Naive B cell (primary cell): ENCODE results near the gene DEFB124. TPM values are rescaled to one million over a fixed set of nuclear protein-coding genes. Genes with fewer than 3 reads are reported as not detected.
"Not testable (repeated sequence)": the region's sequence is repeated elsewhere in the genome, so short reads cannot be mapped to it uniquely, and the experiment has no call there.

Experiments used
- ATAC-seq, 2 donors: fragments of 150-1000 bp; cut with Tn5 transposase; 2 replicates each; pipeline ENCODE4 v1.10.0; 2021; ENCODE audit warnings: low read depth in 2 of 2, mild to moderate bottlenecking in 2 of 2, moderate library complexity in 2 of 2
- DNase-seq: peaks from one replicate; pipeline ENCODE4 v3.0.0; 2022
- H3K27ac Mint-ChIP-seq, 6 donors: one replicate each; pipeline ENCODE4 v1.8.0; 2020 to 2022; ENCODE audit warnings: mild to moderate bottlenecking in 6 of 6, mixed read lengths in 6 of 6, moderate library complexity in 5 of 6, inconsistent platforms in 2 of 6
- H3K27me3 Mint-ChIP-seq, 3 donors: one replicate each; pipeline ENCODE4 v1.8.0; 2021 to 2022; ENCODE audit warnings: mixed read lengths in 3 of 3, mild to moderate bottlenecking in 1 of 3
- H3K36me3 Mint-ChIP-seq, 2 donors: one replicate each; pipeline ENCODE4 v1.8.0; 2020 to 2022; ENCODE audit warnings: mixed read lengths in 2 of 2, inconsistent platforms in 1 of 2, mild to moderate bottlenecking in 1 of 2
- H3K4me1 Mint-ChIP-seq, 3 donors: one replicate each; pipeline ENCODE4 v1.8.0; 2020 to 2022; ENCODE audit warnings: mixed read lengths in 3 of 3, inconsistent platforms in 1 of 3, mild to moderate bottlenecking in 1 of 3, moderate library complexity in 1 of 3
- H3K4me3 Mint-ChIP-seq, 8 donors: one replicate each; pipeline ENCODE4 v1.8.0; 2020 to 2022; ENCODE audit warnings: mild to moderate bottlenecking in 8 of 8, mixed read lengths in 8 of 8, moderate library complexity in 8 of 8, inconsistent platforms in 2 of 8
- H3K9me3 Mint-ChIP-seq, 7 donors: one replicate each; pipeline ENCODE4 v1.8.0; 2020 to 2022; ENCODE audit warnings: mixed read lengths in 7 of 7, mild to moderate bottlenecking in 5 of 7, inconsistent platforms in 2 of 7, moderate library complexity in 1 of 7
- polyA plus RNA-seq, 6 donors: library from polyadenylated mRNA; unstranded; fragments of 300-500 nt; fragmentation: Illumina TruSeq; gene quantifications; one replicate each; pipeline ENCODE4 v1.2.3, GENCODE V29; 2021; ENCODE audit warnings: low read depth in 6 of 6

The DEFB124 gene
- polyA plus RNA-seq, result not detected

- Mint-ChIP-seq H3K27ac (no peak within 1 kb of the TSS), H3K36me3 (peaks cover 3 to 8% of the 10 kb centered on the region in 2 donors), H3K27me3 (peaks cover 39 to 66% (median 59%) of the 10 kb centered on the region in 3 donors), H3K9me3 (peaks cover 2 to 8% (median 5%) of the 10 kb centered on the region in 7 donors), H3K4me3 (peak within 1 kb of the TSS in 7 of 8 donors; percentile 40 to 72 (median 53)), H3K4me1 (peaks cover 23 to 30% (median 26%) of the 10 kb centered on the region in 3 donors)
- peak in 1 of 2 donors; percentile 21 for ATAC-seq
- no peak for DNase-seq
These were observed at the start of gene DEFB124, which contains the start of gene REM1 for GRCh38 chr20:31474758-31475427. TSS of gene DEFB124 (minus strand) at chr20:31475127. CDS start at chr20:31473013, 2,114 bp downstream. TSS of gene REM1 (plus strand) at chr20:31475288. CDS start at chr20:31476446, 1,158 bp downstream.

- H3K4me1 Mint-ChIP-seq, result peaks cover 13 to 36% (median 14%) of the 10 kb centered on the region in 3 donors
- no peak for ATAC-seq
- H3K9me3 Mint-ChIP-seq, result no peaks in the 10 kb centered on the region
- no peak for DNase-seq
- peak overlapping the region in 2 of 6 donors; percentile 41 to 42 for H3K27ac Mint-ChIP-seq
- H3K27me3 Mint-ChIP-seq, result no peaks in the 10 kb centered on the region
- peaks cover 7 to 10% of the 10 kb centered on the region in 2 donors for H3K36me3 Mint-ChIP-seq
- H3K4me3 Mint-ChIP-seq, result peak overlapping the region in 1 of 8 donors; percentile 35
These were observed 48.7 kb upstream of the DEFB124 start for GRCh38 chr20:31523361-31524283.

GRCh38 chr20:31522731-31523130, 47.8 kb upstream of the DEFB124 start:
- peak overlapping the region in 1 of 8 donors; percentile 16 for H3K4me3 Mint-ChIP-seq
- ATAC-seq, result no peak
- H3K4me1 Mint-ChIP-seq, result peaks cover 13 to 36% (median 14%) of the 10 kb centered on the region in 3 donors
- no peaks in the 10 kb centered on the region for H3K27me3 Mint-ChIP-seq
- no peak for DNase-seq
- peaks cover 7 to 10% of the 10 kb centered on the region in 2 donors for H3K36me3 Mint-ChIP-seq
- peak overlapping the region in 1 of 6 donors; percentile 65 for H3K27ac Mint-ChIP-seq
- no peaks in the 10 kb centered on the region for H3K9me3 Mint-ChIP-seq

- not testable (repeated sequence) for ATAC-seq, DNase-seq, H3K36me3 Mint-ChIP-seq, H3K4me3 Mint-ChIP-seq, H3K27me3 Mint-ChIP-seq, H3K9me3 Mint-ChIP-seq
- Mint-ChIP-seq H3K4me1 (peaks cover 13 to 36% (median 14%) of the 10 kb centered on the region in 3 donors), H3K27ac (peak overlapping the region in 1 of 6 donors; percentile 19)
These were observed 46.3 kb upstream of the DEFB124 start for GRCh38 chr20:31521267-31521666.

- H3K4me1 Mint-ChIP-seq, result peaks cover 8 to 28% (median 8%) of the 10 kb centered on the region in 3 donors
- H3K27ac Mint-ChIP-seq, result no peak overlapping the region
- H3K4me3 Mint-ChIP-seq, result no peak overlapping the region
- no peak for DNase-seq
- no peaks in the 10 kb centered on the region for H3K27me3 Mint-ChIP-seq
- H3K36me3 Mint-ChIP-seq, result no peaks in the 10 kb centered on the region
- ATAC-seq, result no peak
- no peaks in the 10 kb centered on the region for H3K9me3 Mint-ChIP-seq
These were observed 42.4 kb upstream of the DEFB124 start for GRCh38 chr20:31517373-31517772.

- H3K4me1 Mint-ChIP-seq, result peaks cover 8 to 24% (median 8%) of the 10 kb centered on the region in 3 donors
- H3K4me3 Mint-ChIP-seq, result no peak overlapping the region
- ATAC-seq (no peak), DNase-seq (no peak)
- H3K9me3 Mint-ChIP-seq, result no peaks in the 10 kb centered on the region
- H3K27me3 Mint-ChIP-seq, result no peaks in the 10 kb centered on the region
- H3K36me3 Mint-ChIP-seq, result no peaks in the 10 kb centered on the region
- H3K27ac Mint-ChIP-seq, result no peak overlapping the region
These were observed 41.7 kb upstream of the DEFB124 start for GRCh38 chr20:31516651-31517050.

GRCh38 chr20:31516166-31516565, 41.2 kb upstream of the DEFB124 start:
- H3K9me3 Mint-ChIP-seq, result no peaks in the 10 kb centered on the region
- ATAC-seq (no peak), DNase-seq (no peak)
- peaks cover 8 to 22% (median 8%) of the 10 kb centered on the region in 3 donors for H3K4me1 Mint-ChIP-seq
- H3K27ac Mint-ChIP-seq, result no peak overlapping the region
- H3K36me3 Mint-ChIP-seq, result no peaks in the 10 kb centered on the region
- no peaks in the 10 kb centered on the region for H3K27me3 Mint-ChIP-seq
- no peak overlapping the region for H3K4me3 Mint-ChIP-seq

- ATAC-seq, result no peak
- H3K4me1 Mint-ChIP-seq, result peaks cover 7 to 19% (median 8%) of the 10 kb centered on the region in 3 donors
- no peaks in the 10 kb centered on the region for H3K9me3 Mint-ChIP-seq
- H3K27me3 Mint-ChIP-seq, result no peaks in the 10 kb centered on the region
- H3K36me3 Mint-ChIP-seq, result no peaks in the 10 kb centered on the region
- no peak overlapping the region for H3K27ac Mint-ChIP-seq
- no peak overlapping the region for H3K4me3 Mint-ChIP-seq
- DNase-seq, result no peak
These were observed 40.8 kb upstream of the DEFB124 start for GRCh38 chr20:31515775-31516107.

- ATAC-seq (no peak), DNase-seq (no peak)
- Mint-ChIP-seq H3K4me1 (peaks cover 2 to 18% (median 4%) of the 10 kb centered on the region in 3 donors), H3K27me3 (no peaks in the 10 kb centered on the region), H3K4me3 (no peak overlapping the region), H3K27ac (no peak overlapping the region), H3K36me3 (no peaks in the 10 kb centered on the region), H3K9me3 (no peaks in the 10 kb centered on the region)
These were observed 40.3 kb upstream of the DEFB124 start for GRCh38 chr20:31515072-31515774.

GRCh38 chr20:31514154-31515071, 39.5 kb upstream of the DEFB124 start, which contains the start of gene HM13:
TSS of gene HM13 (plus strand) at chr20:31514442. CDS start at chr20:31514552, 110 bp downstream.
- Mint-ChIP-seq H3K27me3 (peaks cover 0 to under 1% (median under 1%) of the 10 kb centered on the region in 3 donors), H3K27ac (peak within 1 kb of the TSS in 3 of 6 donors; percentile 70 to 90 (median 77)), H3K4me3 (peak within 1 kb of the TSS in 4 of 8 donors; percentile 58 to 80 (median 78)), H3K36me3 (no peaks in the 10 kb centered on the region), H3K4me1 (peaks cover 0 to 11% (median 4%) of the 10 kb centered on the region in 3 donors), H3K9me3 (no peaks in the 10 kb centered on the region)
- DNase-seq (peak; percentile 82), ATAC-seq (peak; percentile 87 to 88)

- H3K4me3 Mint-ChIP-seq, result no peak overlapping the region
- H3K27me3 Mint-ChIP-seq, result peaks cover 7 to 34% (median 28%) of the 10 kb centered on the region in 3 donors
- no peak for DNase-seq
- H3K4me1 Mint-ChIP-seq, result peaks cover 2% of the 10 kb centered on the region in 3 donors
- H3K36me3 Mint-ChIP-seq, result peaks cover 0 to 7% of the 10 kb centered on the region in 2 donors
- no peaks in the 10 kb centered on the region for H3K9me3 Mint-ChIP-seq
- no peak for ATAC-seq
- H3K27ac Mint-ChIP-seq, result no peak overlapping the region
These were observed 33.8 kb upstream of the DEFB124 start for GRCh38 chr20:31508517-31509244.
